Posterior vena cava (tissue), 2 donors: ENCODE data around the gene TM7SF2. TPM values are rescaled to one million over a fixed set of nuclear protein-coding genes. Genes with fewer than 3 reads are reported as not detected.

Experiments used
- DNase-seq: peaks from one replicate; pipeline ENCODE4 v3.0.0-alpha.2; 2020; ENCODE audit warnings: low spot score
- intact Hi-C, 2 donors: fragments of 100-400 bp; cut with DNase I; formaldehyde crosslinking; loops; one replicate each; pipeline versions ENCODE4 v1.14.1 to v1.14.2; 2022 to 2023
- total RNA-seq, 2 donors: library from RNA; stranded (reverse); fragmentation: NEBNext Ultra II Directional; extraction: Animal tissue kit (Norgen Biotek cat#: 25700); gene quantifications; one replicate each; pipeline ENCODE4 v1.2.1, GENCODE V29; 2021
- donor health status: DM: yes; HTN: yes; CAD: no.
- donor health status: DM: yes; HTN: yes; CAD: no.

Gene TM7SF2
- total RNA-seq, 2 donors from 2014 or later = 3.1 to 4.0 TPM

DNA sequence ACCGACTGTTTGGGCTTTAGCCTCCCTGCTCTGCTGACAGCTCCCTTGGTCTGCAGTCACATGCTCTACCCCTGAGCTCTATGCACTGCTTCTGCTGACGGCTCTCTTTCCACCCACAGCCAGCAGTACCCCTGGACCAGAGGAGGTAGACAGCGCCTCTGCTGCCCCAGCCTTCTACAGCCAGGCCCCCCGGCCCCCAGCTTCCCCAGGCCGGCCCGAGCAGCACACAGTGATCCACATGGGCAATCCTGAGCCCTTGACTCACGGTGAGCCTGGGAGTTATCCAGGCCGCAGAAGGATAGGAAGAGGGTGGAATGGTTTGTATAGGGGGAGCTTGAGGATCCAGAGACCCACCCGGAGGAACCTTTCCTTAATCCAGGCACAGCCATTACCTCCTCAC lies 24.9 kb upstream of the TM7SF2 start:
- DNase-seq = no peak
- intact Hi-C loops = no loop called here

GRCh38 chr11:65087216-65087615 lies 24.5 kb upstream of the TM7SF2 start:
- intact Hi-C loops = no loop called here
- no peak for DNase-seq

- intact Hi-C loops = no loop called here
- no peak for DNase-seq
Observed at GRCh38 chr11:65087827-65088226, 23.8 kb upstream of the TM7SF2 start.

- no peak for DNase-seq
- intact Hi-C loops = no loop called here
Observed at GRCh38 chr11:65089621-65090020, 22.1 kb upstream of the TM7SF2 start.

DNA sequence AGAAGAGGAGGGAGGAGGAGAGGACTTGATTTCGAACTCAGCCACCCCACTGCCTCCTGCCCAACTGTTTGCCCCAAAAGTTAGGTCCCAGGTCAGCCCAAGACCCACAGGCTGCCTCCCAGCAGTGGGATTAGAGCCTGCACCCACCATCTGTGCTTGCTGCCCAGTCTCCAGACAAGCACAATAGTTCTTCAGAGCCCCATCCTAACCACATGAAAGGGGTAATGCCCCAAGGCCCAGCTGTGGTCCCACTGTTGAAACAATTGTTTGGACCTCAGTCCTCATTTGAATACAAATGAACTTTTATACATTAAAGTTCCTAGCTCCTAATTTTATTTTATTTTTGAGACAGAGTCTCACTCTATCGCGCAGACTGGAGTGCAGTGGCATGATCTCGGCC lies 21.0 kb upstream of the TM7SF2 start:
- intact Hi-C loops = no loop called here
- no peak for DNase-seq

GRCh38 chr11:65095427-65095826 lies 16.2 kb upstream of the TM7SF2 start:
- intact Hi-C loops = no loop called here
- DNase-seq = no peak

DNA sequence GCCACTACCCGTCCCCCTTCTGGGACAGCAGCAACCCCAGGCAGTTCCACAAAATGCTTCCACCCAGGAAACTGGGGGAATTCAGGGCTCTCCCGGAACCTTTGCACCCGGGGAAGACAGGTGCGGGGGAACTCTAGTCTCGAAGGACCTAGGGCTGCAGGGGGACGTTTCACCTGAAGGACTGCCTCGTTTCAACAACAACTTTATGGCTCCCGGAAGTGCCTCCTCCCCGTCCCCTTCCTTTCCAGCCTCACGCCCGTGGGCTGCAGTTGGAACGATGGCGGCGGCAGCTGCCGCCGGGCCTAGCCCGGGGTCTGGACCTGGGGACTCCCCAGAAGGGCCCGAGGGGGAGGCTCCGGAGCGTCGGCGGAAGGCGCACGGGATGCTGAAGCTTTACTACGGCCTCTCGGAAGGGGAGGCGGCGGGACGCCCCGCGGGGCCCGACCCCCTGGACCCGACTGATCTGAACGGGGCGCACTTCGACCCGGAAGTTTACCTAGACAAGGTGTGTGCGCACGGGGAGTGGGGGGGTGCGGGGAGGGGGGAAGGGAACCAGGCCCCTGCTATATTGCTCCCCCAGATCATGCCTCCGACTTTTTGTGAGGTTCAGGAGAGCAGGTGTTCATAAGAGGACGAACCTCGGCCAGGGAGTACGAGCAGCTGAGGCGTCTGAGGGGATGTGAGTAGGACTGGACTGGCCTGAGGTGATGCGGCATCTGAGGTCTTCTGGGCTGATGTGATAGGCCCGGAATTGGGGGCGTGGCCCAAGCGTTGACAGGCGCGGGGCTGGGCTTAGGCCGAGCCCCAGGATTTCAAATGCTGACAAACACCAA lies 15.5 kb upstream of the TM7SF2 start, which contains the start of gene VPS51:
TSS of gene VPS51 (plus strand) at position 241 of the 833 bp plus-strand sequence. CDS start at position 278, 37 bp downstream.
- intact Hi-C loops = no loop called here

DNA sequence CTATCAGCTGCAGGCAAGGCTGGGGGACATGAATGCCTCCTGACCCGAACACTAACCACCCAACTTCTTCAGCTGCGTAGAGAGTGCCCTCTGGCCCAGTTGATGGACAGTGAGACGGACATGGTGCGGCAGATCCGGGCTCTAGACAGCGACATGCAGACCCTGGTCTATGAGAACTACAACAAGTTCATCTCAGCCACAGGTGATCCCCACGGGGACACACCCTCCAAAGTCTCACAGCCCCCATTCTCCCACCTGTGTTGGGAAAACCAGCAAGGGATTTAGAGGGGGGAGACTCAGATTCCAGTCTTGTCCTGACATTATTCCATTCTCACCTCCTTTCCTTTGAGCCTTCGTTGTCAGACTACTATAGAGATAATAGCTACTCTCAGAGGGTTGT lies 14.7 kb upstream of the TM7SF2 start:
- intact Hi-C loops = no loop called here
- DNase-seq = no peak

More for the DNA sequence above, 15.5 kb upstream of the TM7SF2 start, which contains the start of gene VPS51:
- peak; percentile 96 for DNase-seq

DNA sequence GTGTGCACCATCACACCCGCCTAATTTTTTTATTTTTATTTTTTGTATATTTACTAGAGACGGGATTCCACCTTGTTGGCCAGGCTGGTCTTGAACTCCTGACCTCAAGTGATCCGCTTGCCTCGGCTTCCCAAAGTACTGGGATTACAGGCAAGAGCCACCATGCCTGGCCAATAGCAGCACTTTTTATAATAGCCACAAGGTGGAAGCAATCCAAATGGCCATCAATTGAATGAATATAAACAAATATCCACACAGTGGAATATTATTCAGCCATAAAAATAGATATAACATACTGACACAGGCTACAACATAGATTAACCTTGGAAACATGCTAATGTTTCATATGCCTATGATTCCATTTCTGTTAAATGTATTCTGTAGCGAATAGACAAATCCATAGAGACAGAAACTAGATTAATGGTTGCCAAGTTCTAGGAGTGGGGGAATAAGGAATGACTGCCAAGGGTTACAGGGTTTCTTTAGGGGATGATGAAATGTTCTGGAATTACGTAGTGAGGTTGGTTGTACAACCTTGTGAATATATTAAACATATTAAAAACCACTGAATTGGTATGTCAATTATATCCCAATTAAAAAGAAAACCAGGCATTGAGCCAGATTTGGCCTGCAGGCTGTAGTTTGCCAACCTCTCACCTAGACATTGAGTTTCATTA lies 10.9 kb upstream of the TM7SF2 start:
- DNase-seq = no peak
- intact Hi-C loops = no loop called here

DNA sequence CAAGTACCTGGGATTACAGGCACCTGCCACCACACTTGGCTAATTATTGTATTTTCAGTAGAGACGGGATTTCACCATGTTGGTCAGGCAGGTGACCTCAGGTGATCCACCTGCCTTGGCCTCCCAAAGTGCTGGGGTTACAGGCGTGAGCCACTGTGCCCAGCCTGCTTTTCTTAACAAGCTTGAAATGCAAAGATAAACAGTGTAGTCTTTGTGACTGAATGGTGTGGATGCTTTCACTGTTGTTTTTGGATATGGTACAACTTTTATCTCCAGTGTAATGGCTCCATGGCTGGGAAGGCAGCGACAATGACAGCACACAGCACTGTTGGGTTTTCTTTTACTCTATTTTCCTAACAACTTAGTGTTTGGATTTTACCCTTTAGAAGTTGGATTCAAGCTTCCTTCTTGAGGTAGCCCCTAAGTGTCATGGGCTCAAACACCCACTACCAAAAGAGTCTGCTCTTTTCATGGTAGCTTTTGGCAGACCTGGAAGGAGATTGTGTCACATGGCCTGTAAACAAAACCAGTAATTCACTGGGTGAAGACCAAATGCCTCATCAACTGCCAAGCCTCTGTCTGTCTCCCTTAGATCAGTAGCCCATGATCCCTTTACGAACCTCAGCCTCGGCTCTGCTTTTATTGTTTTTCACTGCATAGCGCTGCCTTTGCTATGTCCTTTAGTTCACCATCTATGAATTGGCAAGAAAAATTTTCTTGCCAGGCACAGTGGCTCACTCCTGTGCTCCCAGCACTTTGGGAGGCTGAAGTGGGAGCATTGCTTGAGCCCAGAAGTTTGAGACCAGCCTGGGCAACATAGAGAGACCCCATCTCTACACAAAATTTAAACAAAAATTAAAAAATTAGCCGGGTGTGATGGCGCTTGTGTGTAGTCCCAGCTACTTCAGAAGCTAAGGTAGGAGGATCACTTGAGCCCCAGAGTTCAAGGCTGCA lies 9.3 kb upstream of the TM7SF2 start:
- intact Hi-C loops = no loop called here
- no peak for DNase-seq

DNA sequence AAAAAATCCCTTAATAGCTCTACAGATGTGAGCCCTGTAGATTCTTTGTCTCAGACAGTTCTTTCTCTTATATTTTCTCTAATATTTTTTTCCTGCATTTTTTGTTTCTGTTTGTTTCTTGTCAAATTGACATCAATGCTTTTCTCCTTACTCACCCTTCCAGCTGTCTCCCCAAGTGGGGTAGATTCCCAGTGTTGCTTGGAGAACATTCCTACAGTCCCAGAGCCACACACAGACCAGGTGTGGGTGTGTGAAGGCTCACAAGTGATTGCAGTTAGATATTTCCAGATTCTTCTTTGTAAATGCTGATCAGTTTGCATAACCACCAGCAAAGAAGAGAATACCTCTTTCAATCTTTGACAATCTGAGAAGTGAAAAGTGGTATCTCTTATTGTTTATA lies 8.2 kb upstream of the TM7SF2 start:
- intact Hi-C loops = no loop called here
- no peak for DNase-seq

- no peak for DNase-seq
- intact Hi-C loops = no loop called here
Observed at GRCh38 chr11:65104628-65105027, 7.0 kb upstream of the TM7SF2 start.

- DNase-seq = no peak
- intact Hi-C loops = no loop called here
Observed at GRCh38 chr11:65107078-65107477, 4.6 kb upstream of the TM7SF2 start.

DNA sequence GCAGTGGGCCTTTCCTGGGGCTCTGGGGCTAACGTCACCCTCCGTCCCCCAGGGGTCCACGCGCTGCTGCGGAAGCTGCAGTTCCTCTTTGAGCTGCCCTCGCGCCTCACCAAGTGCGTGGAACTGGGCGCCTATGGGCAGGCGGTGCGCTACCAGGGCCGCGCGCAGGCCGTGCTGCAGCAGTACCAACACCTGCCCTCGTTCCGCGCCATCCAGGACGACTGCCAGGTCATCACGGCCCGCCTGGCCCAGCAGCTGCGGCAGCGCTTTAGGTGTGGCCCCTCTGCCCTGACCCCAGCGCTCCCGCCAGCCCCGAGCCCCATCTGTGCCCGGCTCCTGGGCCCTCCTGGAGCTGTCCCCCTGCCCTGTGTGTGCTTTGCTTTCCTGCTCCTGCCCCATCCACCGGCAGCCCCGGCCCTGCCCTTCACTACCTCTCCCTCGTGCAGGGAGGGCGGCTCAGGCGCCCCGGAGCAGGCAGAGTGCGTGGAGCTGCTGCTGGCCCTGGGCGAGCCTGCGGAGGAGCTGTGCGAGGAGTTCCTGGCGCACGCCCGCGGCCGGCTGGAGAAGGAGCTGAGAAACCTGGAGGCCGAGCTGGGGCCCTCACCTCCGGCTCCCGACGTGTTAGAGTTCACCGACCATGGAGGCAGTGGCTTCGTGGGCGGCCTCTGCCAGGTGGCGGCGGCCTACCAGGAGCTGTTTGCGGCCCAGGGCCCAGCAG lies 3.8 kb upstream of the TM7SF2 start:
- intact Hi-C loops = no loop called here
- no peak for DNase-seq

DNA sequence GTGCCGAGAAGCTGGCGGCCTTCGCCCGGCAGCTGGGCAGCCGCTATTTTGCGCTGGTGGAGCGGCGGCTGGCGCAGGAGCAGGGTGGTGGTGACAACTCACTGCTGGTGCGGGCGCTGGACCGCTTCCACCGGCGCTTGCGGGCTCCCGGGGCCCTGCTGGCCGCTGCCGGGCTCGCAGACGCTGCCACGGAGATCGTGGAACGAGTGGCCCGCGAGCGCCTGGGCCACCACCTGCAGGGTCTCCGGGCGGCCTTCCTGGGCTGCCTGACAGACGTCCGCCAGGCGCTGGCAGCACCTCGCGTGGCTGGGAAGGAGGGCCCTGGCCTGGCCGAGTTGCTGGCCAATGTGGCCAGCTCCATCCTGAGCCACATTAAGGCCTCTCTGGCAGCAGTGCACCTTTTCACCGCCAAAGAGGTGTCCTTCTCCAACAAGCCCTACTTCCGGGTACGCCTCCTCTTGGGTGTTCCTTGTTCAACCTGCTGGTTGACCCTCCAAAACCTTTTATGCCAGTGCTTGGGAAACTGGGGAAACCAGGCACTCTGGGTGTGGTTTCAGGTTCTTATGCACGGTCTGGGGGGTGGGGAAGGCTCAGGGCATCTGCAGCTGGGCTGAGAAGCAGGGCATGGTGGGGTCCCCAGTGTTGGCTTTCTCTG lies 3.1 kb upstream of the TM7SF2 start:
- intact Hi-C loops = no loop called here
- DNase-seq = no peak

DNA sequence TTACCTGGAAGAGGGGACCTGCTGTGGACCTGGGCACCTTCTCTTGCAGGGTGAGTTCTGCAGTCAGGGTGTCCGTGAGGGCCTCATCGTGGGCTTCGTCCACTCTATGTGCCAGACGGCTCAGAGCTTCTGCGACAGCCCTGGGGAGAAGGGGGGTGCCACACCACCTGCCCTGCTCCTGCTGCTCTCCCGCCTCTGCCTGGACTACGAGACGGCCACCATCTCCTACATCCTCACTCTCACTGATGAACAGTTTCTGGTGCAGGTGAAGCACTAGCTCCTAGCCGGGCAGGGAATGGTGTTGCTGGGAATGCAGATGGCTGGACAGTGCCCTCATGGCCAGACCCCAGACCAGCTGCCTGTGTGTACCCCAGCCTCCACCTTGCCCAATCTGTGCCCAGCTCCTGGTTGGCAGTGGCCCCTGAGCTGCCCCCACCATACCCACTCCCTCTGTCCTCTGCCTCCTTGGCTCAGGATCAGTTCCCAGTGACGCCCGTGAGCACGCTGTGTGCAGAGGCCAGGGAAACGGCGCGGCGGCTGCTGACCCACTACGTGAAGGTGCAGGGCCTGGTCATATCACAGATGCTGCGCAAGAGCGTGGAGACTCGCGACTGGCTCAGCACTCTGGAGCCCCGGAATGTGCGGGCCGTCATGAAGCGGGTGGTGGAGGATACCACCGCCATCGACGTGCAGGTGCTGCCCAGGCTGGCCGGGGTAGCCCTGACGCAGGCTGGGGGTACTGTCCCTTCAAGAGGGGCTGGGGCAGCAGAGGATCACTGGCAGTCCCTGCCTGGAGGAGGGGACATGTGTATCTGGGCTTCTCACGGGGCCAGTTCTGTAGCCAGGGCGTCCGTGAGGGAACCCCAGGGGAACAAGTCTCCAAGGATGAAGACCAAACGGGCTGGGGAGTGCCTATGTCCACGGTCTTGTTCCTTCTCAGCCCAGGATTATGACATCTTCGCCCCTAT lies 2.2 kb upstream of the TM7SF2 start:
- intact Hi-C loops = no loop called here
- no peak for DNase-seq

DNA sequence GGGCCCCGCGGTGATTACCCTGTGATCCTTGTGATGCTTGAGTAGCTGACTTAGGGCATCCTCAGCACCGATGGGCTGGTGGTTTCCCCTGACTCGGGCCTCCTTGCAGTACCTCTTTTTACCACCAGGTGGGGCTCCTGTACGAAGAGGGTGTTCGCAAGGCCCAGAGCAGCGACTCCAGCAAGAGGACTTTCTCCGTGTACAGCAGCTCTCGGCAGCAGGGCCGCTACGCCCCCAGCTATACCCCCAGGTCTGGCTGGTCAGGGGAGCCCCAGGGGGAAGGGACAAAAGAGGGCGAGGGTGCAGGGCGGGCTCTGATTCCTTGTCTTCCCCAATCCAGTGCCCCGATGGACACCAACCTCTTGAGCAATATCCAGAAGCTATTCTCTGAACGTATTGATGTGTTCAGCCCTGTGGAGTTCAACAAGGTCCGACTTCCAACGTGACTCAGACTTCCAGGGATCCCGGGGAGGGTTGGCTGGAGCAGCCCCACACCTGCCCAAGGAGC lies 1.3 kb upstream of the TM7SF2 start:
- intact Hi-C loops = no loop called here
- DNase-seq = peak; percentile 96
